HG02571 (cell line): Measurements from ENCODE around the gene TENM4.
"Not testable (repeated sequence)": the region's sequence is repeated elsewhere in the genome, so short reads cannot be mapped to it uniquely, and the experiment has no call there.

Experiments used
- ATAC-seq: cut with Tn5 transposase; IDR thresholded peaks from one replicate; pipeline ENCODE4 v1.9.1; 2021; ENCODE audit warnings: mild to moderate bottlenecking, moderate library complexity; ENCODE audit not compliant: unreplicated experiment

TENM4 gene

GRCh38 chr11:78995171-78995570 lies 445.7 kb downstream of the TENM4 start:
- no peak for ATAC-seq

DNA sequence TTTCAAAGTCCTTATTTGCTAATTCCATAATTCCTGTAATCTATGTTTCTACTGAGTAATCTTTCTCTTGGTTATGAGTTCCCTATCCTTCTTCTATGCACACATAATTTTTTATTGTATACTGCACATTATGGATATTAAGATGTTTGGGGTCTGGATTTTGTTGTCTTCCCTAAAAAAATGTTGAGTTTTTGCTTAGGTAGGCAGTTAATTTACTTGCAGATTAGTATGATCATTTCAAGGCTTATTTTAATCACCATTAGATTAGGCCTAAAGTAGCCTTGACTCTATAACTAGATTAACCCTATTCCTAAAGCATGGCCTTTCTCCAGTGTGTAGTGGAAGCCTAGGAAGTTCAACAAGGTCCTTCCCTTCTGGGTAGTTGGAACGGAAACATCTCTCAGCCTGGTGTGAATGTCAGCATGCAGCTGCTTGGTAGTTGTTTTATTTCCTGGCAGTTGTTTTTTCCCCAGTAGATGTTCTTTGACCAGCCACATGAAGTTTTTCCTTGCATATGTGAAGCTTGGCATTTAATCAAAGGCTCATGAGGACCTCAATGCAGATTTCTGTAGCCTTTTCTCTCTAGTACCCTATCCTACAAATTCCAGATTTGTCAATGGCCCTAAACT lies 446.9 kb downstream of the TENM4 start:
- ATAC-seq, result no peak

GRCh38 chr11:78991681-78992080 lies 449.1 kb downstream of the TENM4 start:
- no peak for ATAC-seq

- no peak for ATAC-seq
Measured at GRCh38 chr11:78990261-78990660, 450.6 kb downstream of the TENM4 start.

GRCh38 chr11:78987748-78988147 lies 453.1 kb downstream of the TENM4 start:
- ATAC-seq, result no peak

- ATAC-seq, result no peak
Measured at GRCh38 chr11:78986305-78986704, 454.5 kb downstream of the TENM4 start.

DNA sequence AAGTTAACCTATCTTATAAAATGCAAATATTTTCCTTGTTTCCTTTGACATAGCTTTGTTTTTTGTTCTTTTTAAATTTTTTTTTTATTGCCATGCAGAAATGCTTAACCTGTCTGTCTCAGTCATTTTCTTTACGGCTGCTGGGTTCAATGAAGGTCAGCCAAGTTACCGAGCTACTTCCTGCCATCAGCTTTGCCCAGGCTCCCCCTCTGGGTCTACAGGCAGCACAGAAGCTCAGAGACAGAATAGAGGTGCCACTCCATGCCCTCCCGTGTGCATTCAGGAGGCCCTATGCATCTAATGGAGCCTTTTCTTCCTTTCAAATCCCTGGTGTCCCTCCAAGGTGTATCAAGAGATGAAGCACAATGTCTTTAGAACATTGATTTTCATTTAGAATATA lies 455.2 kb downstream of the TENM4 start:
- no peak for ATAC-seq

DNA sequence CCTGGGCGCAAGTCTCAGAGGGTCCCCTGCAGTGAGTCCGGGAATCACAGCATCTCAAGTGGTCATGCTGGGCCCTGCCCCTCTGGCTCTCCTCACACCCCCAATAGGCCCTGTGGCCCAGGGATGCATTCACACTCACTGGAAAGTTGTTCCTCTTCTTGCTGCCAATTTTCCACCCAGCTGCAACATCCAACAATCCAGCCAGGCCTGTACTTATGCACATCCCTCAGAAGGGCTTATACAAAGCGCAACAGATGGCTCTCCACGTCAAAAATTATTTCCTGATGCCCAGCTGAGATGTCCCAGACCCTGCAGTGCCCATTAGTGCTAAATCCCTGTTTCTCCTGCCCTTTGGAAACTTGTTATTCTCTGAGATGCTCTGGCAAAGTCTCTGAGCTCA lies 458.4 kb downstream of the TENM4 start:
- no peak for ATAC-seq

- ATAC-seq, result no peak
Measured at GRCh38 chr11:78981153-78981552, 459.7 kb downstream of the TENM4 start.

GRCh38 chr11:78978831-78979230 lies 462.0 kb downstream of the TENM4 start:
- ATAC-seq, result no peak

GRCh38 chr11:78977848-78978247 lies 463.0 kb downstream of the TENM4 start:
- not testable (repeated sequence) for ATAC-seq

DNA sequence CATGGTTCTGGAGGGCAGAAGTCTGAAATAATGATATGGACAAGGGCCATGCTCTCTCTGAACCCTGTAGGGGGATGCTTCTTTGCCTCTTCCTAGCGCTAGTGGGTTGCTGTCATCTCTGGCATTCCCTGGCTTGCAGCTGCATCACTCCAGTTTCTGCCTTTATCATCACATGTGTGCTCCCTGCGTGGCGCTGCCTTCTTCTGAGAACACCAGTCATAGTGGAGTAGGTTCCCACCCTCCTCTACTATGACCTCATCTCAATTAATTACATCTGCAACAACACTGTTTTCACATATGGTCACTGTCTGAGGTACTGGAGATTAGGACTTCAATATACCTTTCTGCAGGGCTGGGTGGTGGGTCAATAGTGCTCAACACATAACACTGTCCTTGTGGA lies 463.8 kb downstream of the TENM4 start:
- no peak for ATAC-seq

GRCh38 chr11:78975081-78975480 lies 465.7 kb downstream of the TENM4 start:
- no peak for ATAC-seq

DNA sequence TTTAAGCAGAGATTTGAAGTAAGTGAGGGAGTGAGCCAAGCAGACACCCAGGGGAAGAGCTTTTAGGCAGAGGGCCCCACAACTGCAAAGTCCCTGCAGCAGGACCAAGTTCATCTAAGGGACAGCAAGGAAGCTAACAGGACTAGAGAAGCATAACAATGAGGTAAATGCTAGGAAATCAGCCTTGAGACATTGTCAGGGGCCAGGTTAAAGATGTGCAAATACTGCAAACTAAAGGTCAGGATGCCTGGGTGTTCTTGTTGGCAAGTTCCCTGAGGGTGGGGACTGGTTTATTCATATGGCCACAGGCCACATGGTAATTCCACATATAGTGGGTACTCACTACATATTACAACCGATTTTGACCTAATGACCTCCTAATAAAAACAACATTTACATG lies 467.0 kb downstream of the TENM4 start:
- ATAC-seq, result no peak

- no peak for ATAC-seq
Measured at GRCh38 chr11:78972590-78972989, 468.2 kb downstream of the TENM4 start.

DNA sequence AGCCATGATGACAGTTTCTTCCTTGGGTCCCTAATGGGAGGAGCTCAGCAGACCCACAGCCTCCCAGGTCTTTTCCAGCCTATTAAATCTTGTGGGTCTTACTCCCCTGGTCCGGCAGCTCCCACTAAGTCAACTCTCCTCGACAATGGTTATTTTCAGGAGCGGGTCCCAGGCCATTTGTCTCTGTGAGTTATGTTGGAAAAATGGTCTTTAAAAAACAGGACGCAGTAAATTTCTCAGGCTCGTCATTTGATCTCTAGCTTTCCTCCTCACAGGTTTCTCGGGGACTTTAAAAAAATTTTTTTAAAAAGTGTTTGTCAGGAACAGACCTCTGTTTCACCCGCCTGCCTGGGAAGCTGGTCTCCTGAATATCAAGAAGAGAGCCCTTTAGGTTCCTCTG lies 468.7 kb downstream of the TENM4 start:
- ATAC-seq, result no peak

DNA sequence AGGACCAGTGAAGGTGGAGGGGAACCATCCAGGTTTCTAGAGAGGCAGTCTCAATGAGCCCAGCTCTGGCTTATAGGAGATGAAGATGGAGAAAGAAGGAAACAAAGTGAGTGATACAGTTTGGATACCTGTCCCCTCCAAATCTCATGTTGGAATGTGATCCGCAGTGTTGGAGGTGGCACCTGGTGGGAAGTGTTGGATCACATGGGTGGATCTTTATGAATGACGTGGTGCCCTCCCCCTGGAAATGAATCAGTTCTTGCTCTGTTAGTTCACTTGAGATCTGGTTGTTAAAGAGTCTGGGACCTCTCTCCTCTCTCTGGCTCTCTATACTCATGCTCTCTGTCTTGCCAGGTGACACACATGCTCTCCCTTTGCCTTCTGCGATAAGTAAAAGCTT lies 473.0 kb downstream of the TENM4 start:
- ATAC-seq, result no peak

- ATAC-seq, result no peak
Measured at GRCh38 chr11:78965432-78965831, 475.4 kb downstream of the TENM4 start.

- no peak for ATAC-seq
Measured at GRCh38 chr11:78961937-78962701, 478.7 kb downstream of the TENM4 start.

- ATAC-seq, result no peak
Measured at GRCh38 chr11:78961247-78961646, 479.6 kb downstream of the TENM4 start.

DNA sequence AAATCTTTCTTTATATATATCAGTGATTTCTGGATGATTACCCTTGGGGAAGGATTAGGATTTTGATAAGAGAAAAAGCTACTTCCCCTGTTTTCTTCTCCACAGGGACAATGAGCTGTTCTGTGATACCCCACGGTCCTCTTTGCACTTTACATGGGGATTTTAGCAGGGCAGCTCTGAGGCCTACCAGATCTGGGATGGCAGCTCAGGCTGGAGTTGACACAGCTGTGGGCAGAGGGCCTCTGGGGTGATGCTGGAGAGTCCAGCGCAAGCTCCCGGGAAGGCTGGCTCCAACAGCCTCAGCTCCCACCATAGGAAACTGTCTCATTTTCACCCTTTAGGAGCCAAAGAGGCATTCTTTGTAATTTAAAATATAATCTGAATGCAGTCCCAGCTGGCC lies 482.4 kb downstream of the TENM4 start:
- no peak for ATAC-seq

GRCh38 chr11:78957476-78958245 lies 483.2 kb downstream of the TENM4 start:
- no peak for ATAC-seq
